HG03354 (cell line): ENCODE results near the gene RELN.

Source experiments
- ATAC-seq: cut with Tn5 transposase; IDR thresholded peaks from one replicate; pipeline ENCODE4 v1.9.1; 2021; ENCODE audit warnings: mild to moderate bottlenecking; ENCODE audit not compliant: unreplicated experiment, poor library complexity, severe bottlenecking

RELN gene

DNA sequence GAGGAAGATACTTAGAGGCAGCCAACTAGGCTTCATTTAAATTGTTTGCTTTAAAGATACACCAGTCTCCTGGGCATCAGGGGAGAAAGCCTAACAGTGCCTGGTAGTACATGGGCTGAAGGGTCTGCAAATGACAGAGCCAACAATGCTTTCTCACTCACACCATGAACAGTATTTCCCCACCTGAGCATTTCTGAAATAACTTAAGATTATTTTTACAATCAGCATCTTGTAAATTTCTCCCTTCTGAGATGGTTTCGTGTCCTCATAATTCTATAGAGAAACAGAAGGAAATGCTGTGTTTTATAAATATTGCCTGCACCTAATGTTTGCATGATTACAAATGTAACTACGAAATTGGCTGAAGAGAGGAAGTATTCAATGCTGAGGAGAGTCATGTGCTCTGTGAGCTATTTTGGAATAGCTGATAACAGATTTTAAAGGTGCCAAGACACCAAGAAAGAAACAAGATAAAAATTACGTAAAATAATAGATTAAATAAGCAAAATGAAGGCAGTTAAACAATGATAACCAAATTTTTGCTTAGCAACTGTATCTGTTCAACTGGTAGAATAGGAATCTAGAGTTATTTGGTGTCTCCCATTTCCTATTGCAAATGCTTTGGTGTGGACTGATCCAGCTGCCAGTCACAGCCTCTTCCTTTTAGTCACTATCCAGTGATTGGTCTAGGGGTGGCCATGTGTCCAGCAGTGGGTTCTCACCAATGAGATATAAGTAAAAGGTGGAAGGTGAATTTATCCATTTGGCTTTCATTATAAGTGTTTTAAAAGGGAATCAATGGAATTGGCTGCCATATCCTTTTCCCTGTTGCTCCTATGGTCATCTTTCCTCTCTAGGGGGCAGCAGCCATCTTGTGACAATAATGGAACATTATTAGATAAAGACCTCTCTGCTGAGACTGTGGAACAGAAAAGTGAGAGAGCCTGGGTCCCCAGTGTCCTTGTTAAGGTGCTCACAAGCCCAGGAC lies 375.5 kb downstream of the RELN start:
- no peak for ATAC-seq

GRCh38 chr7:103609778-103610177 lies 379.7 kb downstream of the RELN start:
- no peak for ATAC-seq

- ATAC-seq, result no peak
Measured at GRCh38 chr7:103605640-103606039, 383.8 kb downstream of the RELN start.

- ATAC-seq, result no peak
Measured at GRCh38 chr7:103598326-103598905, 391.0 kb downstream of the RELN start.

DNA sequence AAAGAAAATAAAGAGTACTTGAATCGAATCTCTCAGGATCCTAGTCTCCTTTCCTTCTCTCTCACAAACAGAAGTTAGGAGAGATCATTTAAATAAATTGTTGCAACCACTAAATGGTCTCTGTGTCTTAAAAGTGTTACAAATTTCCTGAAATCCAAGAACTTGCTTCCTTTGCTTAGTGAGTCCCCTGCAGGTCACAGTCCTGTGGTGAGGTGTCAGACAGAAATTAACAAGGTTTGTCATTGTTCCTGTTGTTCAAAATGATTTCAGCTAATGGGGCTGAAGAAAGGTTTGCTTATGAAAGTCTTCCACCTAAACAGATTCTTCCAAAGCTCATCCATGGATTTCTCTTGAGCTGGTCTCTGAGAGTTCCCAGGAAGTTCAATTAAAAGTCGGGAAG lies 391.9 kb downstream of the RELN start:
- ATAC-seq, result no peak

DNA sequence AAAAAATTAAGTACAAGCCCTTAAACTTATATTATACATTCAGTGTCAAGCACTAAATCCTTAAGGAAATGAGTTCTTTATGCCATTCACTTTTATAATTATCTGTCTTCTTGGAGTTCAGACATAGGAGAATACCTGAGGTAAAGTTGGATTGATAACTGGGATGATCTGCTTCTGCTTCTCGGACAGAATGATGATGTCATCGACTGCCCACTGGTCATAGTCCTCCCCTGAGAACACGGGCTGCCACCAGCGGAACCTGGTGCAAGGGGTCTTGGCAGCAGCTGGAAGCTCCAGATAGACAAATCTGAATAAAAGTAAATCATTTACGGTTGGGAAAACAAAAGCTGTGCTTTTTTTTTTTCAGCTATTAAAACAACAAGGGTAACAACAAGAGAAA lies 395.3 kb downstream of the RELN start:
- ATAC-seq, result no peak

DNA sequence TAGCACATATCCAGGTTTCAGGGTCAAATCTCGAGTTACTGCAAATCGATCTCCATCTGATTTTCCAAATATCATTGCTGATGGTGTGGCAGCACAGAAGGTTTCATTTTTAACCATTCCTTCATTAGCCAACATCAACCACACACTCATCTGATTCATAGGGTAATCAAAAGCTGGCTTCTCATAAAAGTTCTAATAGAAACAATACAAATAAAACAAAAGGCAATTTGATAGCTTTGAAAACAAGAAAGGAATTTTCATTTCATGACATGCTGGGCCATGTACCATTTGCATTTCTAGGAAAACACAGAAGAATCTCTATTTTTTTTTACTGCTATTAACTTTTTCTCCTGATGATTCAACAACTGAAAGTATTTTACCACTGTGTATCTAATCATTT lies 395.8 kb downstream of the RELN start:
- ATAC-seq, result no peak

DNA sequence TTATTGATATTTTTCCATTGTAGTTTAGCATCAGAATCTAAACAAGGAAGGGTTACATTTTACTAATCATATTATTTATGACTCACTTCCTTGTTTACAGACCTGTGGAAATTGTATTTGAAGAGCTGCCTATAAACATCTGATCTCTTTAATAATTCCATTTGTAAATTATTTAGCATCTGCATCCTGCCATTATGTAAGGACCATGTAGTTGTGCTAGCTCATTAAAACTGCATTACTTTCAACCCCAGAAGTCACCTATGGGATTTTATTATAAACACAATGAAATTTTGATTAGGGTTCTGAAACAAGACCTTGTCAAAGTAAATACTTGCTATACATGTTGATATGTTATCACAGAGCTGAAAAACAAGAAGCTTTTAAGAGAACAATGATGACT lies 396.6 kb downstream of the RELN start:
- no peak for ATAC-seq

GRCh38 chr7:103592187-103592586 lies 397.3 kb downstream of the RELN start:
- ATAC-seq, result no peak

GRCh38 chr7:103580031-103580430 lies 409.4 kb downstream of the RELN start:
- ATAC-seq, result no peak

DNA sequence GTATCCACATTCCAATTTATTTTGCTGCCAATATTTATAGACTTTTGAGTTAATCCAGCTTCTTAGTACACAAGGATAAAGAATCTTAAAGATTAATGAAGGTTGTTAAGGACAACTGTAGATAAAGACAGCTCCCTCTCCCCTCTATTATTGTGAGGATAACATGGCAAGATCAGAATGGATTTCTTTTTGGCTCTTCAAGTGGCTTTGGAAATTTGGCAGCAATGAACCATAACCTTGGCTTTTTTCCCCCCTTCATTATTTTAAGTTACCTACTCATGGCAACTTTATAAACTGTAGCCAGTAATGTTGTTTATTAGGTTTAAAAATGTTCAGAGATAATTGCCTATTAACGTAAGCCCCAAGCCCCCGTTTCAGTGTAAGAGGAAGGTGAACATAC lies 412.4 kb downstream of the RELN start:
- no peak for ATAC-seq

GRCh38 chr7:103576641-103577040 lies 412.8 kb downstream of the RELN start:
- no peak for ATAC-seq

DNA sequence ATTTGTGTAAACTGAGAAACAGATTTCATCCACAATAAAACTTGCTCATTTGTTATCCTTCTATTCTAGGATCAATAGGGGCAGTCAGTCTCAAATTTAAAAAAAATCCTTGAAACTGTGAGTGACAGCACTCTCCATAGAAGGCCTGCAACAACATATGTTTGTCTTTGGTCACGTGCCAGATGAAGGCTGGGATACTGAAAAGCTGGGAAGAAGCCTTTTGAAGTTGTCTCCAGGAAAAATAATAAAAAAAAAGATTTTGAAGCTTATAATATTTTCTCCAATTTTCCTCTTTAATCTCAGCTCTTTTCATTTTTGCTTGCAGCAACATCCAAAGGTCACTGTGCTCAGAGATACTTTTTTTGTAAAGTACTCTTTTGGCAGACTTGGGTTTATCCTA lies 414.9 kb downstream of the RELN start:
- no peak for ATAC-seq

GRCh38 chr7:103573479-103574058 lies 415.9 kb downstream of the RELN start:
- no peak for ATAC-seq

DNA sequence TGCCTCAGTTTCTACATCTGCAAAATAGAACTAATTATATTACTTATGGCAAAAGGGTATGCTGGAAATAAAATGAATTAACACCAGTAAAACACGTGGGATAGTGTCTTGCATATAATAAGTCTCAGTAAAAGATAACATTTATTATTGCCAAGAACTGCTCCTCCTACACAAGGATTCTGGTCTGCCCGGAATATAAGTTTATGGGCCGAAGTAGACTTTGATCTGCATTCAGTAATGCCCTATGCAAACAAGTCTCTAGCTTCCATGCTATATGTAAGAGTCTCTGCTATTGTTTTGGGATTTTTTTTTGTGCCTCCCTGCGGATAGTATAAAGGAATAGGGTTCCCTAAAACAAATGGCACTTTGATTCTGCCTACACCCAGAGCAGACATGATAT lies 417.9 kb downstream of the RELN start:
- ATAC-seq, result no peak

DNA sequence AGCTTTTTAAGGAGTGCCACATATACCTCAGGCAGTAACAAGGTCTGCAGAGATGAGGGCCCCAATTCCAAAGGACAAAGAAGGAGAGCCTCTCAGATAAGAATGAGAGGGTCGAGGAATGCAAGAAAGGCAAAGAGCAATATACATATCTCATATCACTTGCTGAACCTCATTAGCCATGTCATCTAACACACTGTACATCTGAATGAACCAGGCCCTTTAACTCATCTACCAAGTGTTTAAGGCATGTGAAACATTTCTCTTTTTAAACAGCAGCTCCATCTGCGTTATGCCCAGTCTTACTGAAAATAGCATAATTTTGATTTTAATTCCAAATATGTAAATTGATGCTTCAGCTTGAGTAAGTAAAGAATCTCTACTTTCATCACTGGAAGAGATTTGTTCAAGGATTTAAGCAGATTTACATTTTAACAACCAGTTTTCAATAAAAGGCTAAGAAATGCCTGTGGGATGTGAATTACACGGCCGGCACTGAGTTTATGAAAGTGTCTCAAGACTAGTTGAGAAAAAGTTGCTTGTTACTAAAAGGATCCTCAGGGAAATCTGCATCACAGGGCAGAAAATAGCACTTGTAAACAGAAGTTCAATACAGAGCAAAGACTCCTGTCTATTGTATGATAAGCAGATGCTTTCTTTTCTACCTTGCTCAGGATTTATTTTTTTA lies 419.7 kb downstream of the RELN start:
- ATAC-seq, result no peak

DNA sequence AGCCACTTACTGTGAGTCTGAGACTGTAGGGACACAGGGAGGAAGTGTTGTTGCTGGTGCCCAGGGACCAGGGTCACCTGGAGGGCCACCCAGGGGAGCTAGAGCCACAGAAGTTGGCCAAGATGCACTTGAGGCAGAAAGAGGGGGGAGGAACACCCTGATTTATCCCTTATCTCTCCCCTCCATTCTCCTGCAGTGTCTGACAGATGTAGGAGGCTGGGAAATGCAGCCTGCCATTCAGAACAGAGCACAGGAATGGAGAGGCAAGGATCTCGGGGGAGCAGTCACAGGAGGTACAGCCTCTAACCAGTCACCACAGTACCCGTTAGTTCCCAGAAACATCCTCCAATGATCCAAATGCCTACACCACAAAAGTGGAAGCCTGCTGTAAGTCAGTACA lies 425.0 kb downstream of the RELN start:
- ATAC-seq, result no peak

GRCh38 chr7:103560136-103560535 lies 429.3 kb downstream of the RELN start:
- no peak for ATAC-seq

DNA sequence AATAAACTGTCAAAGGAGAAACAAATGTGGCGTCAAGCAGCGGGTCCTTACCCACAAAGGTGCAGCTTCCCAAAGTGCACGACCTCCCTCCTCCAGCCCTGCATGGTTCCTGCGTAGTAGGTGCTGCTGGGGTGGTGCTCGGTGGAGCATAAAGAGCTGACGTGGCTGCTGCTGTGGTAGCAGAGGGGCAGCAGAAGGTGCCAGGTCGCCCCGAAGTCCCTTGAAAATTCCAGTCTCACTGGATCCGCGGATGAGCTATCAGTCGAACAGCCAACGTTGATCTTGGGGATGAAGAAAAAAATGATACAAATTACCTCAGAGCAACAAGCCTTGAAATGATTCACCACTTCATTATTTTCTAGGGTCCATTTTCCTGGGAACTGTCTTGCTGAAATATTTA lies 438.4 kb downstream of the RELN start:
- ATAC-seq, result no peak

- ATAC-seq, result no peak
Measured at GRCh38 chr7:103549786-103550185, 439.7 kb downstream of the RELN start.
